GM18505 (cell line): Measurements from ENCODE around the gene FBLN1.
"Not testable (repeated sequence)": the region's sequence is repeated elsewhere in the genome, so short reads cannot be mapped to it uniquely, and the experiment has no call there.

ENCODE experiments used
- ATAC-seq: cut with Tn5 transposase; IDR thresholded peaks from one replicate; pipeline ENCODE4 v1.9.1; 2021; ENCODE audit not compliant: unreplicated experiment
- POLR2A ChIP-seq: IDR thresholded peaks from 4 replicates; pipeline ENCODE4 v1.6.1; 2011; ENCODE audit warnings: borderline replicate concordance; ENCODE audit not compliant: insufficient read depth, insufficient read length; ENCODE audit errors: extremely low read depth

Gene FBLN1

DNA sequence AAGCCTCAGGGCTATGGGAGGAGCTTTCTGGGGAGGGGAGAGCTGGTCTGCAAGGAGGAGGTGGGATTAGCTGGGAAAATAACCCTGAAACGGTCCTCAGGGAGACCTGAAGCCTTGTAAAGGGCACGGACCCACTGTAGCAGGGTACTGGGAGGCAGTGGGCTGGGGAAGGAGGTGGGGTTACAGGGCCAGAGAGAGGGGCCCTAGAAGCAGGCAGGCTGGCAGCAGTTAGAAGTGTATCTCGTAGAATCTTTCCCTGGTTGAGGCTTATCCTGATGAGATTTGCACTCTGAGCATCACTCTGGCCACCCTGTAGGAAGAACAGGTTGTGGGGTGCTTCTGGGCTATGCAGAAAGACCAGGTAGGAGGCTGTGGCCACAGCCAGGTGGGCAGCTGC is 29.6 kb downstream of the FBLN1 start:
- TF ChIP-seq POLR2A: no peak
- no peak for ATAC-seq

DNA sequence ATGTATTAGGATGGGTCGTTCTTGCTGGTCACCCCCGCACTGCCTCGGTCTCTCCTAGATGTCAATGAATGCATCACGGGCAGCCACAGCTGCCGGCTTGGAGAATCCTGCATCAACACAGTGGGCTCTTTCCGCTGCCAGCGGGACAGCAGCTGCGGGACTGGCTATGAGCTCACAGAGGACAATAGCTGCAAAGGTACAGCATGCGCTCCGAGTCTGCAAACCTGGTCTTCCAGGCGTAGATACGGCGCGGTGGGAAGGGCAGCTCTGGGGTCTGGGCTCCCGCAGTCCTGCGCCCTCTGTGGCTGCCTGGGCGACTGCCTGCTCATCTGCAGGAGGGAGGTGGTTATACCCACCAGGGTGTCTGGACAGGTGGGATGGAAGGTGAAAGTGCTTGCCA is 31.0 kb downstream of the FBLN1 start:
- no peak for TF ChIP-seq POLR2A
- ATAC-seq: no peak

DNA sequence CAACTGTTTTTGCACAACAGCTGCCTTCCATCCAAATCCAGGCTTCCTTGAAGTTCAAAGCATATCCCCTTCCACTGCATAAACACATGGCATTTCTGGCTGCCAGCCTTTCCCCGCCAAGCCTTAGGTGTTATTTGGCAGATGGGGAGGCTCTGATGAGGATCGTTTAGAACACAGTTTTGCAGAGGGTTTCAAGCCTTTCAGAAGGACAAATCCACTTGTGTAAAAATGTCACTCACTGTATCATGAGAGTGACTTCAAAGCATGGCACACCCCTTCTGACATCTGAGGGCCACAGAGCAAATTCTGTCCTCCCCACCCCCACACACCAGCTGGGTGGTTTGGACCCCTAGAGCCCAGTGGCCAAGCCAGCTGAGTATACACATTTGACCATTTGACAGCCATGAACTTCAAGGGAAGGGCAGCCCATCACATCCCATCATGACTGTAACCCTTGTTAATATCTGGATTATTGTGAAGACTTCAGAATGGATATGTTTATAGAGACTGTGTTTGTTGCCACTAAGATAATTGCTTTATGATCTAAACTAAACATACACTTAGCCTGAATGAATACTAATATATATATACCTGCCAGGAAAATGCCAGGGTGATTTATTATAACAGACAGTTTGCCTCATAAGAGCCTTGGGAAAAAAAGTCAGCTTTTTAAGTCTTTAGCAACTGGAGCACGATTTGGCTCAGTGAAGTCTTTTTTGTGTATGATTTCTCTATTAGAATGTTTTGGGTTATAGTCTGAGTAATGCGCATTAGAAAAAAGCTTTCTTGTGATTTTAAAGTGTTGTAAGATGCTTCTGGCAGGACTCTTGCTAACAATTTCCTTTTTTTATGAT is 31.9 kb downstream of the FBLN1 start:
- TF ChIP-seq POLR2A: no peak

DNA sequence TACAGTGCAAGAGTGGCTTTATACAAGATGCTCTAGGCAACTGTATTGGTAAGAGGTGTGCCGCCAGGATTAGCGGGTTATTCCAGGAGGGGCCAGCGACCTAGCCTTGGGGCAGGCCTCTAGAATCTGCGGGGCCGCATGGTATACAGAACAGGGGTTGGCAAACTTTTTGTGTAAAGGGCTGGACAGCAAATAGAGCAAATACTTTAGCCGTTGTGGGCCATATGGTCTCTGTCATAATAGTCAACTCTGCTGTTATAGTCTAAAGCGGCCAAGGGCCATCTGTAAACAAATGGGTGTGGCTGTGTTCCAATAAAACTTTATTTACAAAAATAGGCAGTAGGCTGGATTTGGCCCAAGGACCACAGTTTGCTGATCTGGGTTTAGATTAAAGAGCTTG is 32.6 kb downstream of the FBLN1 start:
- TF ChIP-seq POLR2A: no peak
- no peak for ATAC-seq

More for the DNA sequence above, 31.9 kb downstream of the FBLN1 start:
- ATAC-seq: no peak

DNA sequence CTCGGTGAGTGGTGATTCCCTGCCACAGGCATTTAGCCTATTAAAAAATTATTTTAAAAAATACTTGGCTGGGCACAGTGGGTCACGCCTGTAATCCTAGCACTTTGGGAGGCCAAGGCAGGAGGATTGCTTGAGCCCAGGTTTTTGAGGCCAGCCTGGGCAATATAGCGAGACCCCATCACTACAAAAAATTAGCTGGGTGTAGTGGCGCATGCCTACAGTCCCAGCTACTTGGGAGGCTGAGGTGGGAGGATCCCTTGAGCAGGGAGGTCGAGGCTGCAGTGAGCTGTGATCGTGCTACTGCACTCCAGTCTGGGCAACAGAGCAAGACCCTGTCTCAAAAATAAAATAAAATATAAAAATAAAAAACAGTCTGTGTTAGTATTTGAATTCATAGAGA is 33.2 kb downstream of the FBLN1 start:
- not testable (repeated sequence) for ATAC-seq

DNA sequence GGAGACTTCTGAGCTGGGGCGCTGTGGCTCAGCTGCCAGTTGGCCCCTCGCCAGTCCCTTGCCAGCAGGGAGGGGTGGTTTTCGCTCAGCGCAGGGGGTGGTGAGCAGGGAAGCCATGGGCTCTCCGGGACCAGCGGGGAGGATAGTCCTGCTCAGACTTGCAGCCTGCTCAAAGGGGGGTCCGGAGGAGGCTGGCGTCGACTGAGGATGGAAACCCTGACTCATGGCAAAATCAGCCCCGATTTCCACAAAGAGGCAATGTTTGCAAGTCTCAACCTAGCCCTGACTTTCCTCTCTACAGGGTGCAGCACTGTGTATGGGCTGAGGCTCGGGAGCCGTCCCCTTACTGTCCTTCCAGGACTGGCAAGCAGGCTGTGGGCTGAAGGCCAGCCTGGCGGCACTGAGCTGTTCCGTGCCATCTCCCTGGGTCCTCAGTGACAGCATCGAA is 35.1 kb downstream of the FBLN1 start:
- ATAC-seq: no peak
- TF ChIP-seq POLR2A: no peak

DNA sequence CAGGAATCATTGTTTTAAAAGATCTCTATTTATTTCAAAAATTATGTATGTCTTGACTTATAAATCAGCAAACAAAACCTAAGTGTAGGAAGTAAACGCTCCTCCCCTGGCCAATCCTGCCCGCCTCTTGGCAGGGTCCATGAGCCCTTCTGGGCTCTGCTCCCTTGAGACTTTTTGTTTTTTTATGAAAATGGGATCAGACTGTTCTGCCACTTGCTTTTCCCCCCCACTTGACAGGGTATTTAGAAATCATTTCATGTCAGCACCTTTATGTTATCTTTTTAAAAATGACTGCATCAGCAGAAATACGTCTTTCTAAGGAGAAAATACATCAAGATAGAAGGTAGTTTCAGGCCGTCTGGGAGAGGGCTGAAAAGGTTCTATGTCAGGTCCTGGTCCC is 35.6 kb downstream of the FBLN1 start:
- ATAC-seq: no peak
- no peak for TF ChIP-seq POLR2A

DNA sequence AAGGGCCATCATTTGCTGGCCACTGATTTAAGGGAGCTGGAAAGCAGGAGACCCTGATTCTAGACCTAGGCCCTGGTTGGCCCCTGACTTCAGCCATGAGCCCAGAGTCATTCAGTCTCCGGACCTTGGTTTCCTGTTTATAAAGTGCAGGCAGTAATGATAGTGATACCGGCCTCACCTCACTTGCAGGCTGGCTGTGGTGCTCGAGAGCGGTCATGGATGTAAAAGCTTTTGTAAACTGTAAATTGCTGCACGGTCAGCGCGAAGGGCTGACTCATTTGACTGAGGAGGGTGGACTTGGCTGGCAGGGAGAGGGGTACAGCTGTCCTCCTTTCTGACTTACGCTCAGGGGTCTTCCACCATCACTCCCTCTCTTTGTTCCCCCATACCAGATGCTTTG is 37.4 kb downstream of the FBLN1 start:
- no peak for ATAC-seq
- TF ChIP-seq POLR2A: no peak

DNA sequence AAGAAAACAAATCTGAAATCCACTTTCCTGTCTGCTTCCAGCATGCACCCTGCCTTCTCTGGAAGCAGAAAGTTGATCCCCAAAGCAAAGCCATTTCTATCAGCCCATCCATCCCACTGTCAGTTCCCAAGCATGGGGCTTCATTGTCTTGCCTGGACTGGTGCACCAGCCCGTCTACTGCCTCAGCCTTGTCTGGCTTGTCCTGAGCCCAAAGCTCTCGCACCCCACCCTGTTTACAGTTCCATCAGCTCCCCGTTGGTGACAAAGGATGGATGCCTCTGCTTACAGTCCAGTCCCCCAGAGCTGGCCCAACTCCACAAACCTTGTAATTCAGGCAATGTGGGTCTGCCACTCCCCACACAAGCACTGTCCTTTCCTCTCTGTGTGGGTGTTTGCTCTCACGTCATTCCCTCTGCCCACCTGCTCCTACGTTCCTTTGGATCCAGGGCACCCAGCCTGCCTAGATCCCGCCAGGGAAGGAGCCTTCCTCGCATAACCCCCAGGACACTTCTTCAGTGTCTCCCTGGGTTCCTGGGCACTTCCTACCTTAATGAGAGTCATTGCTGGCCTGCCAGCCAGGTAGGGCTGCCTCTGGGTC is 38.8 kb downstream of the FBLN1 start:
- no peak for TF ChIP-seq POLR2A
- no peak for ATAC-seq

DNA sequence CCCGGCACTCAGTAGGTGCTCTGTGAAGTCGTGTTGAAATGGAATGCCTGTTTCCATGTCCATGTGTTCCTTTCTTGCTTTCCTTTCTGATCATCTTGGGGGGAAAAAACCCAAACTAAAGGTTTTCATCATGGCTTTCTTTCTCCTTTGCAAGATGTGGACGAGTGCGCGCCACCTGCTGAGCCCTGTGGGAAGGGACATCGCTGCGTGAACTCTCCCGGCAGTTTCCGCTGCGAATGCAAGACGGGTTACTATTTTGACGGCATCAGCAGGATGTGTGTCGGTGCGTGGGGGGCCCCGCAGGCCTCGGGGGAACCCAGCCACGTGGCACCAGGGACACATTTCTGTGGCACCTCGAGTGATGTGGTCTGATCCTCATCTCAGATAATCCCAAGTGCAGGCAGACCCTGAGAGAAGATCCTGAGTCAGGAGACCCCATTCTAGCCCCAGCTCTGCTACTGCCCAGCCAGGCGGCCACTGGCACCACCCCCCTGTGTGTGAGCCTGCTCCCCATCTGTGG is 39.4 kb downstream of the FBLN1 start:
- ATAC-seq: no peak
- TF ChIP-seq POLR2A: no peak

DNA sequence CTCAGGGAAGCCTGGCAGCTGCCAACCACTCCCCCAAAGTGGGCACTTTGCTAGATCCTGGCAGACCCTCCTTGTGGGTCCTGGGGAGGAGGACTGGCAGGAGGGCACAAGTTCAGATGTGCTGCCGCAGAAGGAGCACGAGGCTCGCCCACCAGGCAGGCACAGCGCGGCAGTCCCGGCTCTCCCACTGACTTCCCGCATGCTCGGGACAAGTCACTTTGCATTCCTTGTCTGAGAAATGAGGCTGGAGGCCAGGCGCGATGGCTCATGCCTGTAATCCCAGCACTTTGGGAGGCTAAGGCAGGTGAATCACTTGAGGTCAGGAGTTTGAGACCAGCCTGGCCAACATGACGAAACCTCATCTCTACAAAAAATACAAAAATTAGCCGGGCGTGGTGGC is 40.1 kb downstream of the FBLN1 start:
- not testable (repeated sequence) for ATAC-seq

DNA sequence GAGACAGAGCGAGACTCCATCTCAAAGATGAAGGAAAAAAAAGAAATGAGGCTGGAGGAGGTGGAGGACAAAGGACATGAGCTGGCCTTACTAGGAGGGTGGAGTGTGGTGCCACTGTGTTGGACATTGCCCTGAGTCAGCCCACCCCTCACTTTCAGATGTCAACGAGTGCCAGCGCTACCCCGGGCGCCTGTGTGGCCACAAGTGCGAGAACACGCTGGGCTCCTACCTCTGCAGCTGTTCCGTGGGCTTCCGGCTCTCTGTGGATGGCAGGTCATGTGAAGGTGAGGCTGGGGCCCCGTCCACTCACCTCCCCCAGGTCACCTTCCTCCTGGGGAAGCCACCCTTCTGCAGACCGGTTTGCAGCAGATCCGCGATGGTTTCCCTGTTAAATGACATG is 40.6 kb downstream of the FBLN1 start:
- TF ChIP-seq POLR2A: no peak
- no peak for ATAC-seq

DNA sequence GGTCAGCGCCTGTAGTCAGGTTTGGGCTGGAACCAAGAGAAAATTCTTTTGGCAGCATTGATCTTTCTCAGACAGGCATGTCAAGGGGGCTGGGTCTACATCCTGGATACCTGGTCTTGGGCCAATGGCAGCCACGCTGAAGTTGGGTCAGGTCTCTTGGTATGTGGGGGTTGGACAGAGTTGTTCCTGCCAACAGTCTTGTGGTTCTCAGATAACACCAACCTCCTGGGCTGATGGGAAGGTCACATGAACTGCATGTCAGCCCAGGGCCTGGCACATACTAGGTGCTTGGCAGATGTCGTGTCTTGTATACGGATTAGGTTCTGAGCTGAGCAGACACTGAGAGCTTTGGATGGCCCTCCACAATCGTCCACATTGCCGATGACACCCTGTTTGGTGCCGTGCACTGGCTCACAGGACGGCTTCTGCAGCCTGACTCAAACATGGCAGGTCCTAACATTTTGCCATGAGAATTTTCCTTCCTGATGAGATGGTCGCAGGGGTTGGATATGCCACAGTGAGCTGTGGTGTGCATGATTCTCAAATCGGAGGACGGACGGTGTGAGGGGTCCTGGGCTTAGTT is 42.0 kb downstream of the FBLN1 start:
- no peak for ATAC-seq
- no peak for TF ChIP-seq POLR2A
